ENCODE measurements around the gene ARL2BP. TPM values are rescaled to one million over a fixed set of nuclear protein-coding genes. Genes with fewer than 3 reads are reported as not detected.
A peak's percentile ranks its signal among the peaks of the same experiment; 100 is the strongest.

Gene ARL2BP
- total and polyA plus RNA-seq, 10 of the 15 experiments (the other 5 are each of a cell fraction or from before 2014, with no cell fraction given), result 12.5 to 56.6 (median 29.7) TPM

GRCh38 chr16:57244767-57245471 is at the start of gene ARL2BP (continued):
- TF ChIP-seq TCF7 (IDR thresholded peaks at IDR 0.05; ENCODE audit: borderline replicate concordance) (no peak), LARP7 (IDR thresholded peaks at IDR 0.05) (peak; percentile 97), KLF5 (IDR thresholded peaks at IDR 0.05; ENCODE audit: partially characterized antibody) (peak; percentile 87), ETV6 (conservative IDR thresholded peaks at IDR 0.05 in 1 of 2, IDR thresholded peaks at IDR 0.05 in 1 of 2; ENCODE audit: borderline replicate concordance in 1 of 2, low read depth in 1 of 2) (peak in 1 of 2 experiments; percentile 62; a peak in 2 of 4 replicates), EZH2 (IDR thresholded peaks at IDR 0.05; ENCODE audit: borderline replicate concordance, control insufficient read depth, low read depth, low read length) (no peak), SUPT20H (IDR thresholded peaks at IDR 0.05; ENCODE audit: borderline replicate concordance, control insufficient read depth, low read depth, low read length) (no peak), NR2C1 (IDR thresholded peaks at IDR 0.05) (peak; percentile 45; the same call in 1 of the 2 replicates), USF1 (IDR thresholded peaks at IDR 0.05; ENCODE audit: borderline replicate concordance, extremely low read length, insufficient read depth, low read depth, low read length) (no peak), NFYA (IDR thresholded peaks at IDR 0.05; ENCODE audit: borderline replicate concordance, low read depth, low read length) (no peak), RUNX3 (IDR thresholded peaks at IDR 0.05; ENCODE audit: low read length) (peak; percentile 49), SMC3 (IDR thresholded peaks at IDR 0.05; ENCODE audit: borderline replicate concordance, low read length) (no peak; the same call in 1 of the 2 replicates), RAD21 (IDR thresholded peaks at IDR 0.05; ENCODE audit: insufficient read depth, low read depth, low read length) (no peak), E2F4 (IDR thresholded peaks at IDR 0.05; ENCODE audit: low read depth, low read length) (0 out of 2 replicates have a peak, but pooled peaks have one; percentile 50), NFYB (IDR thresholded peaks at IDR 0.05; ENCODE audit: insufficient read depth, low read depth, low read length) (peak; percentile 82), SMAD1 (IDR thresholded peaks at IDR 0.05; ENCODE audit: low read depth, partially characterized antibody) (peak; percentile 83), POLR2AphosphoS5 (IDR thresholded peaks at IDR 0.05; ENCODE audit: low read length) (peak; percentile 87), RB1 (IDR thresholded peaks at IDR 0.05; ENCODE audit: borderline replicate concordance) (peak; percentile 79), ZNF274 (IDR thresholded peaks at IDR 0.05; ENCODE audit: insufficient read depth, insufficient read length) (no peak)
- TF ChIP-seq, protein P1, sequence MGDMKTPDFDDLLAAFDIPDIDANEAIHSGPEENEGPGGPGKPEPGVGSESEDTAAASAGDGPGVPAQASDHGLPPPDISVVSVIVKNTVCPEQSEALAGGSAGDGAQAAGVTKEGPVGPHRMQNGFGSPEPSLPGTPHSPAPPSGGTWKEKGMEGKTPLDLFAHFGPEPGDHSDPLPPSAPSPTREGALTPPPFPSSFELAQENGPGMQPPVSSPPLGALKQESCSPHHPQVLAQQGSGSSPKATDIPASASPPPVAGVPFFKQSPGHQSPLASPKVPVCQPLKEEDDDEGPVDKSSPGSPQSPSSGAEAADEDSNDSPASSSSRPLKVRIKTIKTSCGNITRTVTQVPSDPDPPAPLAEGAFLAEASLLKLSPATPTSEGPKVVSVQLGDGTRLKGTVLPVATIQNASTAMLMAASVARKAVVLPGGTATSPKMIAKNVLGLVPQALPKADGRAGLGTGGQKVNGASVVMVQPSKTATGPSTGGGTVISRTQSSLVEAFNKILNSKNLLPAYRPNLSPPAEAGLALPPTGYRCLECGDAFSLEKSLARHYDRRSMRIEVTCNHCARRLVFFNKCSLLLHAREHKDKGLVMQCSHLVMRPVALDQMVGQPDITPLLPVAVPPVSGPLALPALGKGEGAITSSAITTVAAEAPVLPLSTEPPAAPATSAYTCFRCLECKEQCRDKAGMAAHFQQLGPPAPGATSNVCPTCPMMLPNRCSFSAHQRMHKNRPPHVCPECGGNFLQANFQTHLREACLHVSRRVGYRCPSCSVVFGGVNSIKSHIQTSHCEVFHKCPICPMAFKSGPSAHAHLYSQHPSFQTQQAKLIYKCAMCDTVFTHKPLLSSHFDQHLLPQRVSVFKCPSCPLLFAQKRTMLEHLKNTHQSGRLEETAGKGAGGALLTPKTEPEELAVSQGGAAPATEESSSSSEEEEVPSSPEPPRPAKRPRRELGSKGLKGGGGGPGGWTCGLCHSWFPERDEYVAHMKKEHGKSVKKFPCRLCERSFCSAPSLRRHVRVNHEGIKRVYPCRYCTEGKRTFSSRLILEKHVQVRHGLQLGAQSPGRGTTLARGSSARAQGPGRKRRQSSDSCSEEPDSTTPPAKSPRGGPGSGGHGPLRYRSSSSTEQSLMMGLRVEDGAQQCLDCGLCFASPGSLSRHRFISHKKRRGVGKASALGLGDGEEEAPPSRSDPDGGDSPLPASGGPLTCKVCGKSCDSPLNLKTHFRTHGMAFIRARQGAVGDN (IDR thresholded peaks at IDR 0.05), result peak; percentile 89
- TF ChIP-seq, protein P2, sequence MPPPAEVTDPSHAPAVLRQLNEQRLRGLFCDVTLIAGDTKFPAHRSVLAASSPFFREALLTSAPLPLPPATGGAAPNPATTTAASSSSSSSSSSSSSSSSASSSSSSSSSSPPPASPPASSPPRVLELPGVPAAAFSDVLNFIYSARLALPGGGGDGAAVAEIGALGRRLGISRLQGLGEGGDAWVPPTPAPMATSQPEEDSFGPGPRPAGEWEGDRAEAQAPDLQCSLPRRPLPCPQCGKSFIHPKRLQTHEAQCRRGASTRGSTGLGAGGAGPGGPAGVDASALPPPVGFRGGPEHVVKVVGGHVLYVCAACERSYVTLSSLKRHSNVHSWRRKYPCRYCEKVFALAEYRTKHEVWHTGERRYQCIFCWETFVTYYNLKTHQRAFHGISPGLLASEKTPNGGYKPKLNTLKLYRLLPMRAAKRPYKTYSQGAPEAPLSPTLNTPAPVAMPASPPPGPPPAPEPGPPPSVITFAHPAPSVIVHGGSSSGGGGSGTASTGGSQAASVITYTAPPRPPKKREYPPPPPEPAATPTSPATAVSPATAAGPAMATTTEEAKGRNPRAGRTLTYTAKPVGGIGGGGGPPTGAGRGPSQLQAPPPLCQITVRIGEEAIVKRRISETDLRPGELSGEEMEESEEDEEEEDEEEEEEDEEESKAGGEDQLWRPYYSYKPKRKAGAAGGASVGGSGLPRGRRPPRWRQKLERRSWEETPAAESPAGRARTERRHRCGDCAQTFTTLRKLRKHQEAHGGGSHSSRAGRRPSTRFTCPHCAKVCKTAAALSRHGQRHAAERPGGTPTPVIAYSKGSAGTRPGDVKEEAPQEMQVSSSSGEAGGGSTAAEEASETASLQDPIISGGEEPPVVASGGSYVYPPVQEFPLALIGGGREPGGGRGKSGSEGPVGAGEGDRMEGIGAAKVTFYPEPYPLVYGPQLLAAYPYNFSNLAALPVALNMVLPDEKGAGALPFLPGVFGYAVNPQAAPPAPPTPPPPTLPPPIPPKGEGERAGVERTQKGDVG (CRISPR knock-in tag; IDR thresholded peaks at IDR 0.05), result no peak
